NCI-H1436 treated with DMSO at 0.1 percent for 48 hours (cell line): ENCODE results near the gene NECTIN4.
A peak's percentile ranks its signal among the peaks of the same experiment; 100 is the strongest.
"Not testable (repeated sequence)": the region's sequence is repeated elsewhere in the genome, so short reads cannot be mapped to it uniquely, and the experiment has no call there.

ENCODE experiments used
- DNase-seq: peaks from one replicate; lab custom pipeline; 2025; lab: John Stamatoyannopoulos, UW

Gene NECTIN4

GRCh38 chr1:161054232-161054631 is 35.1 kb downstream of the NECTIN4 start:
- DNase-seq = no peak

- DNase-seq = no peak
These were observed 36.5 kb downstream of the NECTIN4 start for GRCh38 chr1:161052899-161053298.

- DNase-seq = no peak
These were observed 38.1 kb downstream of the NECTIN4 start for GRCh38 chr1:161051219-161051618.

GRCh38 chr1:161048949-161049722 is 40.2 kb downstream of the NECTIN4 start:
- no peak for DNase-seq

GRCh38 chr1:161047436-161048420 is 41.6 kb downstream of the NECTIN4 start:
- DNase-seq = no peak

- DNase-seq = no peak
These were observed 42.6 kb downstream of the NECTIN4 start for GRCh38 chr1:161046605-161047228.

- peak; percentile 84 for DNase-seq
These were observed 43.4 kb downstream of the NECTIN4 start, which contains the start of gene USF1 for GRCh38 chr1:161045736-161046604. TSS of gene USF1 (minus strand) at chr1:161045977. CDS start at chr1:161043275, 2,702 bp downstream.

GRCh38 chr1:161044908-161045735 is 44.2 kb downstream of the NECTIN4 start:
- DNase-seq = no peak

- DNase-seq = no peak
These were observed 44.8 kb downstream of the NECTIN4 start for GRCh38 chr1:161044535-161044907.

- DNase-seq = no peak
These were observed 49.8 kb downstream of the NECTIN4 start for GRCh38 chr1:161039546-161039945.

- DNase-seq = no peak
These were observed 50.2 kb downstream of the NECTIN4 start for GRCh38 chr1:161039154-161039545.

- no peak for DNase-seq
These were observed 50.7 kb downstream of the NECTIN4 start, which contains the start of gene TSTD1 for GRCh38 chr1:161038523-161039153. TSS of gene TSTD1 (minus strand) at chr1:161038964. CDS start at chr1:161038889, 75 bp downstream.

GRCh38 chr1:161037661-161038522 is 51.5 kb downstream of the NECTIN4 start:
- DNase-seq = no peak

GRCh38 chr1:161033751-161034150 is 55.6 kb downstream of the NECTIN4 start:
- no peak for DNase-seq

- DNase-seq = no peak
These were observed 56.9 kb downstream of the NECTIN4 start for GRCh38 chr1:161032409-161032808.

- no peak for DNase-seq
These were observed 57.5 kb downstream of the NECTIN4 start for GRCh38 chr1:161031874-161032273.

GRCh38 chr1:161029466-161029865 is 59.9 kb downstream of the NECTIN4 start:
- not testable (repeated sequence) for DNase-seq

GRCh38 chr1:161026954-161027353 is 62.4 kb downstream of the NECTIN4 start:
- not testable (repeated sequence) for DNase-seq

- not testable (repeated sequence) for DNase-seq
These were observed 66.9 kb downstream of the NECTIN4 start for GRCh38 chr1:161022432-161022831.
